Adrenal gland (tissue), 5 donors: ENCODE results near the gene OPRM1.

Source experiments
- CTCF ChIP-seq, 6 experiments: fragments of 450-650 bp in 4 of 6; fragments of 200-600 bp in 2 of 6; sonication (generic) in 1 of 6; IDR thresholded peaks; 1 replicate in 5 of 6; 2 replicates in 1 of 6; pipeline versions ENCODE4 v1.5.1 to v1.8.0; 2016 to 2021; ENCODE audit warnings: antibody characterized with exemption in 6 of 6, mild to moderate bottlenecking in 2 of 6, moderate library complexity in 1 of 6
- POLR2A ChIP-seq, 2 donors: fragments of 450-650 bp; IDR thresholded peaks; one replicate each; pipeline ENCODE4 v1.6.1; 2017; ENCODE audit warnings: antibody characterized with exemption in 2 of 2, mild to moderate bottlenecking in 2 of 2, moderate library complexity in 1 of 2
- donor health status: DM: no; HTN: no; CAD: no.

DNA sequence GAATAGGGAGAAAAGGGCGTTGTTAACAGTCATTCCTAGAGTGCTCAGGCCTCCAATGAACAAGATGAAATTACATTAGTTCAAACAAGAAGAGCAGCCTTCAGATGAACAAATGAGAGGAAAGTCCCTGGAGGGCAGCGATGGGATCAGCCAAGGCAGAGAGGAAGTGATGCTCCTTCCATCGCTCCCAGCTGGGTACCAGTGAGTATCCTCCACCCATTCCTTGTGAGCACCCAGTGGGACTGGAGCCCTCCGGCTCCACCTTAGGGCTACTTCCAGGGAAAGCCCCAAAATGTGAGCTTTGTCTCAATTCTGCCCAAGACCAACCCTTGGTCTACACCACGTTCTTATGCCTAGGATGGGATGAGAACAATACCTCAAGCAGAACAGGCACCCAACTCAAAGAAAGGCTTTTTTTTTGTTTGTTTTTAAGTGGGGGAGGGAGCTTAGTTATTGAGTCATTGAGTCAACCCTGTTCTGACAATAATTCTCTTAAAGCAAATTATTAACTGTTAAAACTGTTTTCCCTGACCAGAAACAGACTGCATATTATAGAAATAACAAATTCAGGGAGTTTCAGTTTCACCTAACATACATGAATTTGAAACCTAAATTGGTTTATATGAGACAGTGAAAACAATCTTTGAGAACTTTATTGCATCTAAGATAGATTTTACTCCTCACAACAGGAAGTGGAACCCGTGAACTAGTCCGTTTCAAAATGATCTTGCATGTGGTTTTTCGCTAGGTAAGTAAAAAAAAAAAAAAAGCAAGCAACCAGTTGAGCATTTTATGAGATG, 210.7 kb downstream of the OPRM1 start:
- TF ChIP-seq CTCF (IDR thresholded peaks at IDR 0.05) (no peak), POLR2A (IDR thresholded peaks at IDR 0.05) (no peak)
